SK-N-SH (cell line): ENCODE results near the gene FLT1.

Source experiments
- CTCF ChIP-seq: fragments of 200-600 bp; sonication (generic); IDR thresholded peaks from 2 replicates; pipeline ENCODE4 v1.6.1; 2017; ENCODE audit warnings: antibody characterized with exemption, mild to moderate bottlenecking, moderate library complexity
- EZH2phosphoT487 ChIP-seq: fragments of 200-600 bp; sonication (generic); IDR thresholded peaks from 2 replicates; pipeline ENCODE4 v1.6.1; 2017; ENCODE audit warnings: low read depth, mixed run types, mild to moderate bottlenecking, antibody characterized with exemption, moderate library complexity, borderline replicate concordance
- FOSL2 ChIP-seq: IDR thresholded peaks from 2 replicates; pipeline ENCODE4 v1.4.0; 2012; ENCODE audit warnings: low read depth, mild to moderate bottlenecking, moderate library complexity, borderline replicate concordance
- POLR2AphosphoS5 ChIP-seq: IDR thresholded peaks from 2 replicates; pipeline ENCODE4 v1.6.1; 2012; ENCODE audit warnings: low read depth, low read length
- RCOR1 ChIP-seq: fragments of 150-350 bp; IDR thresholded peaks from 2 replicates; pipeline ENCODE4 v1.6.1; 2017; ENCODE audit warnings: antibody characterized with exemption, low read length
- TAF1 ChIP-seq: IDR thresholded peaks from 2 replicates; pipeline ENCODE4 v1.6.1; 2012; ENCODE audit warnings: low read depth, mild to moderate bottlenecking, low read length, moderate library complexity, borderline replicate concordance
- TCF12 ChIP-seq: IDR thresholded peaks from 2 replicates; pipeline ENCODE4 v1.4.0; 2012
- TEAD4 ChIP-seq: IDR thresholded peaks from 2 replicates; pipeline ENCODE4 v1.4.0; 2012; ENCODE audit warnings: mild to moderate bottlenecking, borderline replicate concordance; ENCODE audit not compliant: insufficient read depth
- USF1 ChIP-seq: IDR thresholded peaks from 2 replicates; pipeline ENCODE4 v1.4.0; 2012; ENCODE audit warnings: low read depth, borderline replicate concordance
- USF2 ChIP-seq: fragments of 150-350 bp; IDR thresholded peaks from 2 replicates; pipeline ENCODE4 v1.6.1; 2017; ENCODE audit warnings: antibody characterized with exemption, low read length, low read depth, borderline replicate concordance
- TF ChIP-seq, protein P1 (sequence below): IDR thresholded peaks from 2 replicates; pipeline ENCODE4 v1.6.1; 2012; ENCODE audit warnings: mild to moderate bottlenecking, low read depth, low read length, moderate library complexity
- TF ChIP-seq, protein P2 (sequence below): IDR thresholded peaks from 2 replicates; pipeline ENCODE4 v1.4.0; 2012; ENCODE audit warnings: low read depth

DNA sequence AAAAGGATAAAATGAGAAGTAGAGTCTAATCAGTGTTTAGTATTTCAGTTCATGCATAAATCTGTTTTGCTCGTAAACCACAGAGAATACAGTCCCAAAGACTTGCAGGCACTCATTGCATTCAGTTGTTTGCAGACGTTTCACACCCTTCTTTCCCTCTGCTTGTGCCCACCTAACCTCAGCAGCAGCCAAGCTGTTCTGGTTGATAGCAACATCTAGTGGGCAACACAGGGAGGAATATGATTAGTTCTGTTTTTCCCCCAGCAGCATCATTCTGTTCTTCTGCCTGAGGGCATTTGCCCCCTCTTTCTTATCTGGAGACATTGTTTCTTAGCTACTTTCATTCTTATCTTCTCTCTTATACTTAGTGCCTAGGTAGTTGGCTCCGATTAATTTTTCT is 221.0 kb downstream of the FLT1 start:
- TF ChIP-seq, protein P1, sequence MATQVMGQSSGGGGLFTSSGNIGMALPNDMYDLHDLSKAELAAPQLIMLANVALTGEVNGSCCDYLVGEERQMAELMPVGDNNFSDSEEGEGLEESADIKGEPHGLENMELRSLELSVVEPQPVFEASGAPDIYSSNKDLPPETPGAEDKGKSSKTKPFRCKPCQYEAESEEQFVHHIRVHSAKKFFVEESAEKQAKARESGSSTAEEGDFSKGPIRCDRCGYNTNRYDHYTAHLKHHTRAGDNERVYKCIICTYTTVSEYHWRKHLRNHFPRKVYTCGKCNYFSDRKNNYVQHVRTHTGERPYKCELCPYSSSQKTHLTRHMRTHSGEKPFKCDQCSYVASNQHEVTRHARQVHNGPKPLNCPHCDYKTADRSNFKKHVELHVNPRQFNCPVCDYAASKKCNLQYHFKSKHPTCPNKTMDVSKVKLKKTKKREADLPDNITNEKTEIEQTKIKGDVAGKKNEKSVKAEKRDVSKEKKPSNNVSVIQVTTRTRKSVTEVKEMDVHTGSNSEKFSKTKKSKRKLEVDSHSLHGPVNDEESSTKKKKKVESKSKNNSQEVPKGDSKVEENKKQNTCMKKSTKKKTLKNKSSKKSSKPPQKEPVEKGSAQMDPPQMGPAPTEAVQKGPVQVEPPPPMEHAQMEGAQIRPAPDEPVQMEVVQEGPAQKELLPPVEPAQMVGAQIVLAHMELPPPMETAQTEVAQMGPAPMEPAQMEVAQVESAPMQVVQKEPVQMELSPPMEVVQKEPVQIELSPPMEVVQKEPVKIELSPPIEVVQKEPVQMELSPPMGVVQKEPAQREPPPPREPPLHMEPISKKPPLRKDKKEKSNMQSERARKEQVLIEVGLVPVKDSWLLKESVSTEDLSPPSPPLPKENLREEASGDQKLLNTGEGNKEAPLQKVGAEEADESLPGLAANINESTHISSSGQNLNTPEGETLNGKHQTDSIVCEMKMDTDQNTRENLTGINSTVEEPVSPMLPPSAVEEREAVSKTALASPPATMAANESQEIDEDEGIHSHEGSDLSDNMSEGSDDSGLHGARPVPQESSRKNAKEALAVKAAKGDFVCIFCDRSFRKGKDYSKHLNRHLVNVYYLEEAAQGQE: no peak
- TF ChIP-seq, protein P2, sequence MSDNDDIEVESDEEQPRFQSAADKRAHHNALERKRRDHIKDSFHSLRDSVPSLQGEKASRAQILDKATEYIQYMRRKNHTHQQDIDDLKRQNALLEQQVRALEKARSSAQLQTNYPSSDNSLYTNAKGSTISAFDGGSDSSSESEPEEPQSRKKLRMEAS: no peak
- TF ChIP-seq POLR2AphosphoS5 (no peak), USF1 (no peak), CTCF (no peak), RCOR1 (no peak), USF2 (no peak), TCF12 (no peak), TEAD4 (no peak), TAF1 (no peak), EZH2phosphoT487 (no peak), FOSL2 (no peak)
